Prostate gland (tissue), 2 donors: ENCODE data around the gene DAD1.

Experiments
- POLR2A ChIP-seq: fragments of 450-650 bp; IDR thresholded peaks from one replicate; pipeline ENCODE4 v1.6.1; 2016; ENCODE audit warnings: antibody characterized with exemption, mild to moderate bottlenecking
- TF ChIP-seq, protein P1 (sequence below), 4 experiments: fragments of 200-600 bp in 2 of 4; fragments of 450-650 bp in 2 of 4; sonication (generic) in 2 of 4; IDR thresholded peaks; 1 replicate in 3 of 4; 2 replicates in 1 of 4; pipeline ENCODE4 v1.5.1; 2016 to 2019; ENCODE audit warnings: antibody characterized with exemption in 4 of 4, mild to moderate bottlenecking in 2 of 4, moderate library complexity in 2 of 4

DNA sequence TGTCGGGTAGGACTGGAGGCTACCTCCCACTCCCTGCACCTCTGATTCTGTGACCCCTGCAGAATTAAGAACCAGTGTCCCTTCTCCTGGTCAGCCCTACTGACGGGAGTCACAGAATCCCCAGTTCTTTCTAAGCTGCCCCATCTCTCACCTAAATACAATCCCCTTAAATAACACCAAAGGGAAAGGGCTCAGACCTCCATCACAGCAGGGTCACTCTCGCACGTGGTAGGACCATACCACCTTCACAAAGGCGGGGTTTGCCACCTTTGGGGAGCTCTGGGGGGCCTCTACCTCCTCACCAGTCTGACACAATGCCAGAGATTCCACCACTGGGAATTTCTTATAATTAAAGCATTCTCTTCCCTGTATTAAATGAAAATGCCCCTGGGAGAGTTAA is 35.6 kb downstream of the DAD1 start:
- TF ChIP-seq, protein P1, sequence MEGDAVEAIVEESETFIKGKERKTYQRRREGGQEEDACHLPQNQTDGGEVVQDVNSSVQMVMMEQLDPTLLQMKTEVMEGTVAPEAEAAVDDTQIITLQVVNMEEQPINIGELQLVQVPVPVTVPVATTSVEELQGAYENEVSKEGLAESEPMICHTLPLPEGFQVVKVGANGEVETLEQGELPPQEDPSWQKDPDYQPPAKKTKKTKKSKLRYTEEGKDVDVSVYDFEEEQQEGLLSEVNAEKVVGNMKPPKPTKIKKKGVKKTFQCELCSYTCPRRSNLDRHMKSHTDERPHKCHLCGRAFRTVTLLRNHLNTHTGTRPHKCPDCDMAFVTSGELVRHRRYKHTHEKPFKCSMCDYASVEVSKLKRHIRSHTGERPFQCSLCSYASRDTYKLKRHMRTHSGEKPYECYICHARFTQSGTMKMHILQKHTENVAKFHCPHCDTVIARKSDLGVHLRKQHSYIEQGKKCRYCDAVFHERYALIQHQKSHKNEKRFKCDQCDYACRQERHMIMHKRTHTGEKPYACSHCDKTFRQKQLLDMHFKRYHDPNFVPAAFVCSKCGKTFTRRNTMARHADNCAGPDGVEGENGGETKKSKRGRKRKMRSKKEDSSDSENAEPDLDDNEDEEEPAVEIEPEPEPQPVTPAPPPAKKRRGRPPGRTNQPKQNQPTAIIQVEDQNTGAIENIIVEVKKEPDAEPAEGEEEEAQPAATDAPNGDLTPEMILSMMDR (IDR thresholded peaks at IDR 0.05): no peak
- no peak for TF ChIP-seq POLR2A
